GM21381 (cell line): ENCODE measurements around the gene ACHE.

Experiments used
- ATAC-seq: cut with Tn5 transposase; IDR thresholded peaks from one replicate; pipeline ENCODE4 v1.9.1; 2021; ENCODE audit warnings: mild to moderate bottlenecking, moderate library complexity; ENCODE audit not compliant: unreplicated experiment

Gene ACHE

GRCh38 chr7:100886142-100886935 lies 9.3 kb downstream of the ACHE start:
- no peak for ATAC-seq

- no peak for ATAC-seq
These were observed 10.1 kb downstream of the ACHE start for GRCh38 chr7:100885440-100886141.

GRCh38 chr7:100884736-100885439 lies 10.8 kb downstream of the ACHE start:
- ATAC-seq: no peak

- no peak for ATAC-seq
These were observed 12.7 kb downstream of the ACHE start for GRCh38 chr7:100882785-100883526.

- ATAC-seq: no peak
These were observed 13.5 kb downstream of the ACHE start for GRCh38 chr7:100882201-100882600.

- ATAC-seq: no peak
These were observed 14.6 kb downstream of the ACHE start for GRCh38 chr7:100881136-100881535.

- no peak for ATAC-seq
These were observed 15.0 kb downstream of the ACHE start for GRCh38 chr7:100880645-100881044.

- ATAC-seq: no peak
These were observed 15.9 kb downstream of the ACHE start for GRCh38 chr7:100879685-100880261.

GRCh38 chr7:100878685-100879084 lies 17.0 kb downstream of the ACHE start:
- no peak for ATAC-seq

- no peak for ATAC-seq
These were observed 17.7 kb downstream of the ACHE start for GRCh38 chr7:100878013-100878412.

GRCh38 chr7:100875356-100875751 lies 20.3 kb downstream of the ACHE start:
- ATAC-seq: peak; percentile 23

- peak; percentile 88 for ATAC-seq
These were observed 20.9 kb downstream of the ACHE start, which contains the start of gene SRRT for GRCh38 chr7:100874577-100875355. SRRT (plus strand) TSS chr7:100875103; CDS start chr7:100875591, 488 bp downstream.

- no peak for ATAC-seq
These were observed 21.4 kb downstream of the ACHE start for GRCh38 chr7:100874300-100874576.

- no peak for ATAC-seq
These were observed 21.9 kb downstream of the ACHE start for GRCh38 chr7:100873599-100874299.

GRCh38 chr7:100867776-100868485 lies 27.8 kb downstream of the ACHE start:
- no peak for ATAC-seq

GRCh38 chr7:100867040-100867775 lies 28.5 kb downstream of the ACHE start, which contains the start of gene TRIP6:
TRIP6 (plus strand) TSS chr7:100867387; CDS start chr7:100867498, 111 bp downstream.
- no peak for ATAC-seq

- ATAC-seq: no peak
These were observed 29.0 kb downstream of the ACHE start for GRCh38 chr7:100866729-100867039.
